GM19452 (cell line): ENCODE measurements around the gene HBM.
"Not testable (repeated sequence)": the region's sequence is repeated elsewhere in the genome, so short reads cannot be mapped to it uniquely, and the experiment has no call there.

Source experiments
- ATAC-seq: cut with Tn5 transposase; IDR thresholded peaks from one replicate; pipeline ENCODE4 v1.9.1; 2021; ENCODE audit not compliant: unreplicated experiment

Gene HBM, protein sequence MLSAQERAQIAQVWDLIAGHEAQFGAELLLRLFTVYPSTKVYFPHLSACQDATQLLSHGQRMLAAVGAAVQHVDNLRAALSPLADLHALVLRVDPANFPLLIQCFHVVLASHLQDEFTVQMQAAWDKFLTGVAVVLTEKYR

DNA sequence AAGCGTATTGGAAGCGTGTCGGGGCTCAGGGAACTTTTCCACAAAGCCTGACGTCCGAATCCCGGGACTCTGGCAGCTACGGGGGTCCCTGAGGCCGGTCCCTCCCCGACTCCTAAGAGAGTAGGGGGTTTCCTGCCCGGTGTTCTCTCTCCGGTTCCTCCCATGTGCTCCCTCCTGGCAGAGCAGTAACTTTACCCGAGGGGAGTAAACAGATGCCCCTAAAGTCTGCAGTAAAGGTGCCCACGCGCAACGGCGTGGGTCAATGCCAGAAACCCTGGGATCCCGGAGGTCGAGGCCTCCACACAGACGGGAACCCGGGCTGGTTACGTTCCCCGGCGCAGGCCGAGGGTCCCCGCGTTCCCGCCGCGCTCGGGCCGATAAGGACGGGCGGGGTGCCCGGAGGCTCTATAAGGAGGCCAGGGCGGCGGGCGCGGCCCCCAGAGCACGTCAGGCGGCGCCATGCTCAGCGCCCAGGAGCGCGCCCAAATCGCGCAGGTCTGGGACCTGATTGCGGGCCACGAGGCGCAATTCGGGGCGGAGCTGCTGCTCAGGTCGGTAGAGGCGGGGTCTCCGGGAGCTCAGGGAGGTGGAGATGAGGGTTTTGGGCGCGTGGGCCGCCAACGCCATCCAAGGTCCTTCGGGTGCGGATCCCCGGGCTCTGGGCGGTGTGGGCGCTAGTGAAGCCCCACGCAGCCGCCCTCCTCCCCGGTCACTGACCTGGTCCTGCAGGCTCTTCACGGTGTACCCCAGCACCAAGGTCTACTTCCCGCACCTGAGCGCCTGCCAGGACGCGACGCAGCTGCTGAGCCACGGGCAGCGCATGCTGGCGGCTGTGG is at the start of gene HBM:
TSS of gene HBM (plus strand) at position 440 of the 836 bp plus-strand sequence. CDS start at position 460, 20 bp downstream.
- no peak for ATAC-seq

DNA sequence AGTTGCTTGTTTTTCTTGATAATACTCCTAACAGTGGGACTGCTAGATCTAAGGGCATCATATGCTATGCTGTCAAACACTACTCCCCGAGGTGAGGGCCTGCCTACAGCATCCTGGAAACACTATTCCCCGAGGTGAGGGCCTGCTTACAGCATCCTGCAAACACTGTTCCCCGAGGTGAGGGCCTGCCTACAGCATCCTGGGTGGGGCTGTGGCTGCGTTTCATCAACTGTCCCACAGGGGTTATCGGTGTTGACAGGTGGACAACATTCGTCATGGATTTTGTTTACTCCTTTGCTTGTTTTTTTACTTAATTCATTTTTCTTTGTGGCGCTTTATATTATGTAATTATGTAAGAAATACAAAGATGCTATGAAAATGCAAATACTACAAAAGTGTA is 49.8 kb upstream of the HBM start:
- ATAC-seq = no peak

DNA sequence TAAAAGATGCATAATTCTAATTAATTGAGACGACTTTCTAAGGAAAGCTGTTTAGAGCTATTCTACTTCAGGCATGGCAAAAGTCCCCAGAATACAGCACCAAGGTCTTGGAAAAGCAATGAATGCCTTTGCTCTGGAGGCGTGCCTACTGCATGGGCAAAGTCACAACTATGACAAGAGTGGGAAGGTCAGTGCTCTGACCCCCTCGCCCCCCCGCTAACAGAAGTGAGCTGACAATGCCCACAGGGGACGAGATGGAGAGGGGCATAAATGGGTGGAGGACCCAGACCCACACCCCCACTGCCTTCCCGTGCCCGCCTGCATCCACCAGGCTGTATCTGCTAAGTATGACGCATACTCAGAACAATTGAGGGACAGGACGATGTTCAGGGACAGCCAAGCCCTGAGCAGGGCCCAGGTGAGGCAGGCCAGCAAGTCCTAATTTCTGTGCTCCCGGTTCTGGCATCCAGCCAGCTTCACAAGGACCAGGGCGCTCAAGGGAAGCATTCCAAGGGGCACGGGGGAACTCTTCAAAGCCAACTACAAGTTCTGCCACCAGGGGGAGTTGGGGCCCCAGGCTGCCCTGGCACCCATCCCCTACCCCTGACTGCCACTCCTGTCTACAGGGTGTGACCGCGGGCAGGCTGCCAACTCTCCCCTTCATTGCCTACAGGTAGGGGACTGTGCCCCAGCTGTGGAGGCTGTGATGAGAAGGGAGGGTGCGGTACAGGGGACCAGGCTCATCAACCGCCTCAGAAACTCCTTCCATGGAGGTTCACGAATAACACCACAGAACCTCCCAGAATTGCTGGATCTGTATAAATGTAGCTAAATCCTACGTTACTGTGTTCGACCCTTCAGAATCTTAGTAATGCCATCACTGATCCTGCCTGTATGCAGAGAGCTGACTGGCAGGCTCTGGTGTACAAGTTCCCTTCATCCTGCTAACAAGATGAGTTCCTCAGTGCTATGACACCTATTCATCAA is 48.1 kb upstream of the HBM start:
- no peak for ATAC-seq

DNA sequence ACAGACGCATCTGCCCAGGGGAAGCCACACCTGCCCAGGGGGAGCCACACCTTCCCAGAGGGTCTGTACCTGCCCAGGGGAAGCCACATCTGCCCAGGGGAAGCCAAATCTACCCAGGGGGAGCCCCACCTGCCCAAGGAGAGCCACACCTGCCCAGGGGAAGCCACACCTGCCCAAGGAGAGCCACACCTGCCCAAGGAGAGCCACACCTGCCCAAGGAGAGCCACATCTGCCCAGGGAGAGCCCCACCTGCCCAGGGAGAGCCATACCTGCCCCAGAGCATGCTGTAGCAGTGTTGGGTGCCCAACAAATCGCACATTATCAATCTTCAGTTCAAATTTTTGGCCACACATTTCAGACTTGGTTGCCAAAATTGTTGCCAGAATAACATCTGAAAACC is 46.9 kb upstream of the HBM start:
- ATAC-seq = no peak

DNA sequence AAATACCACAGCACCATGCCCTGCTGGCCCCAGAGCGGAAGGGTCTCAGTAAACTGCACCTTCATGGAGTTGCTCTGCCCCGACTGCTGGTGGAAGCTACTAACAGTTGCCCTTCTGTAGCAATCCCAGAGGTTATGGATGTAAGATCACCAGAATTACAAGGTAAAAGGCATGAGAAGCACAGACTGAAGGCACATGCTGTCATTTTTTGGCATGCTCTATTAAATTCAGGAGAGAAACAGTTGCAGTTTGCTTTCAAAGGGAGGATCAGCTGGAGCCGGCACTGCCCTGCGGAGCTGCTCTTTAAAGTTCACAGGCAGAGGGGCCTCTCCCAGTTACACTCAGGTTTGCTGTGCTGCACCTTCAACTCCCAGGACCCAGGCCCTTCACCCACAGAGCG is 46.5 kb upstream of the HBM start:
- ATAC-seq = no peak

DNA sequence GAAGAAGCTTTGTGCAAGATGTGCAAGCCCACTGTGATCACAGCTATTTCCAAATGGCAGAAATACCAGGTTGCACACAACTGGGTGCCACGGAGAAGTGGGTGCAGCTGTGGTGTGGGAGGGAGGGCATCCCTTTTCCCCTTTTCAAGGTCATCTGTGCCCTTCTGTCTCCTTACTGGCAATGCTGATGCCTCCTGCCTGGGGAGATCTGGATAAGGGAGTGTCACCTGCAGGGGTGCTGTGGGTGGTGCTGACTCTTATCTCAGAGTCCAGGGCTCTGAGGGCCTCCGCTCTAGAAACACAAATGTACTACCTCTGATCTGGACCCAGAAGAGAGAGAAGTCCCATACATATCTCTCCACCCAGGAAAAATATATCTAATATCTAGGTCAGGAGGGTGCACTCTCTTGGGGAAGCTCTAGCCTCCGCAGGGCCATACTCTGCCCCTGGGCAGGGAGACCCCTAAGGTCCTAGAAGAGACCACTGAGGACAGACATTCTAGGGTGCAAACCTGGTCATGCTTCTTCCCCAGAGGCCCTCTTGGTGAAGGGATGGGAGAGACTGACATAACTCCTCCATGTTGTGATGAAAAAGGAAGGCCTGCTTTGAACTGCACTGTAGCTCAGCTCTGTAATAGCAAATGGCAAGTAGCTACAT is 45.8 kb upstream of the HBM start:
- ATAC-seq = no peak

DNA sequence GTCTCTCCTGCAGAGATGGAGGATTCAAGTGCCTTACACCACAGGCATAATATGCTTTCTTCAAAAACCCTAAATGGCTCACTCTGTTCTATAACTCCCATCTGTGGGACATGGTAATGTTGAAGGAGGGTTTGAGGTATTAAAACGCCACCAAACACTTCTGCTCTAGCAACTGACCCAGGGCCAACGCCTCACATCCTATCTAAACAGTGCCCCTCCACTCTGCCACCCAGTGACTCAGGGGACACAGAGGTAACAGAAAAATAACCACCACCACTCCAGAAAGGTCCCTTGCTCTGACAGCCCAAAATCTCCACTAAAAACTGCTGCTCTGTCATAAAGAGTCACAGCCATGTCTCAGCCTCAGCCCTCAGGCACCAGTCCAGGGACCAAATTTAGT is 45.0 kb upstream of the HBM start:
- ATAC-seq = no peak

DNA sequence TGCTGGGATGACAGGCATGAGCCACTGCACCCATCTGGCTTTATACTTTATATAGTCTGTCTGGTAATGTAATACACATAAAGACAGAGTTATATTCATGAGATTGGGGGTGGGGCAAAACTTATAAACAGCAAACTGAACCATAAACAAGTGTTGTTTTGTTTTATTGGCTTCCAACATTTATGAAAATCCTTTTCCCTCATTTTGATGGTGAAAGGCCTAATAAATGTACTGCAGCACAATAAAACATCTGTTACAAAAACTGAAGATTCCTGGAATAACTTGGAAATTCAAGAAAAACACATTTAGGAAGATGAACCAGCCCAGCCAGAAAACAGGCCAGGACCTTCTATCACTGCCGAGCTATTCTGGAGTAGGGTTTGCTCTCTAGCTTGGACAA is 43.4 kb upstream of the HBM start:
- no peak for ATAC-seq

DNA sequence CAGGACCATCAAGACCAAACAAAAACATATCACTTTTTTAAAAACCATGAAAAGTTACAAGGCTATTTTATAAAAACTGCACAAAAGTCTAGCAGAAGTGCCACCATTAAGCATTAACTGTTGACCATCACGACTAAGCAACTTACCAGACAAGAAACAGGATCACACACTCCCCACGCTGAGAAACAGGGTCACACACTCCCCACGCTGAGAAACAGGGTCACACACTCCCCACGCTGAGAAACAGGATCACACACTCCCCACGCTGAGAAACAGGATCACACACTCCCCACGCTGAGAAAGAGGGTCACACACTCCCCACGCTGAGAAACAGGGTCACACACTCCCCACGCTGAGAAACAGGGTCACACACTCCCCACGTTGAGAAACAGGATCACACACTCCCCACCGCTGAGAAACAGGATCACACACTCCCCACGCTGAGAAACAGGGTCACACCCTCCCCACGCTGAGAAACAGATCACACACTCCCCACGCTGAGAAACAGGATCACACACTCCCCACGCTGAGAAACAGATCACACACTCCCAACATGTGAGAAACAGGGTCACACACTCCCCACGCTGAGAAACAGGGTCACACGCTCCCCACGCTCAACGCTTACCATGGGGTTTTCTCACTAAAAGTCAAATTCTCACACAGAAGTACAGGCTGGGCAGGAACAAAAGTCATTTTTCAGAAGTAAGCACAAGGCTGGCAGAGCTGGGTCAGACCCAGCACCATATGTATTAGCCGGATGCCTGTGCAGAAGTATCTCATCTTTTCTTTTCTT is 42.0 kb upstream of the HBM start:
- ATAC-seq = not testable (repeated sequence)

DNA sequence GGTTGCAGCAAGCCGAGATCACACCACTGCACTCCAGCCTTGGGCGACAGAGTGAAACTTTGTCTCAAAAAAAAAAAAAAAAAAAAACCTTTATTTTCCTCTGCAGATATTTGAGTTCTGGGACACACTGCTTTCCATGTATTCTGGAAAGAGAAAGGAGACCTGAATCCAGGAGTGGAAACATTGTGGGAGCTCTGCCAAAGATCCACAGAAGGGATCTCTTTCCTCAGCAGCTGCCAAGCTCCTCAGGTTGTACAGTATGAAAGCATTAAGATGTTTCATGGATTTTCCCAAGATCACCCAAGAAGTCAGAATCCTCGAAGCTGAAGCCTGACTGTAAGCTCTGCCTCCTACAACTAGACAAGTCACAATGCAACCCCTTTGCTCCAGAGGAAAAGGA is 40.8 kb upstream of the HBM start:
- ATAC-seq = no peak

DNA sequence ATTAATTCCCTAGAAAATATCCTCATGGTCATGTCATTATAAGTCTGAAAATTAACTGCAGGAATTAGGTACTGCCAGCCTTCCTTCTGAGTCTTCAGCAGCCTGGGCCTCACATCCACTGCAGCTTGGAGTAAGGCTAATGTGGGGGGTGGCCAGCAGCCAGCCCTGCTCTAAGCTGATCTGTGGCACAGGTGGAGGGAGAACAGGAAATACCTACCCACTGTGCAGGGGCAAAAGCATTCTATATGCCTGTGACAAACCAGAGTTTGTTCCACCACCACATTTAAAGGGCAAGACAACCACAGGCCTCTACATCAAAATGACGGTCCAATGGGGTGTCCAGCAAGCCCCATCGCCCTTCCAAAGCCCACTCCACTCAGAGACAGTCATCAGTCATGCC is 36.7 kb upstream of the HBM start:
- ATAC-seq = no peak

DNA sequence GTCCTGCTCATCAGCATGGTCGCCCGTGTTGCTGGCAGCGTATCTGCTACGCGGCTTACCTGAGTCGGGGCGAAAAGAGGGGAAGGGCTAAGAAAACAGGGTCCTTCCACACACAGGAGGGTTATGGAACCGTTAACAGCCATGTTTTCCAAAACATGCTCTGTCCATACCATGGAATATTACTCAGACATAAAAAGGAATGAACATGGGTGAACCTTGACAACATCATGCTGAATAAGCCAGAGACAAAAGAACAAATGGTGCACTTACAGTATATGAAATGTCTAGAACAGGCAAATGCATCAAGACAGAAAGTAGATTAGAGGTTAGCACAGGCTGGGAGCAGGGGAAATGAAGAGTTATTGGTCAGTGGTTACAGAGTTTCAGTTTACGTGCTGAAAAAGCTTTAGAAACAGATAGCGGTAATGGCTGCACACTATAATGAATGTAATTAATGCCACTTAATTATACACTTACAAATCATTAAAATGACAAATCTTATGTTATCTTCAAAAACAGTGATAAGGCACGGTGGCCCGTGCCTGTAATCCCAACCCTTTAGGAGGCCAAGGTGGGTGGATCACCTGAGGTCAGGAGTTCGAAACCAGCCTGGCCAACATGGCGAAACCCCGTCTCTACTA is 35.1 kb upstream of the HBM start:
- ATAC-seq = no peak

DNA sequence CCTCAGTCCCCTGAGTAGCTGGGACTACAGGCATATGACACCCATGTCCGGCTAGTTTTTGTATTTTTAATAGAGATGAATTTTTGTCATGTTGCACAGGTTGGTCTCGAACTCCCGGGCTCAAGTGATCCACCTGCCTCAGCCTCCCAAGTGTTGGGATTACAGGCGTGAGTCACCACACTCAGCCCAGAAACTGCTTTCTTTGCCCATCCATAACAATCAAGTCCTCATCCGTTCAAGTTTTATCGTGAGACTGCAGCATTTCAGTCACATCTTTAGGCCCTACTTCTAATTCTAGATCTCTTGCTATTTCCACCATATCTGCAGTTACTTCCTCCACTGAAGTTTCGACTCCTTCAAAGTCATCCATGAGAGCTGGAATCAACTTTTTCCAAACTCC is 33.7 kb upstream of the HBM start:
- ATAC-seq = no peak

DNA sequence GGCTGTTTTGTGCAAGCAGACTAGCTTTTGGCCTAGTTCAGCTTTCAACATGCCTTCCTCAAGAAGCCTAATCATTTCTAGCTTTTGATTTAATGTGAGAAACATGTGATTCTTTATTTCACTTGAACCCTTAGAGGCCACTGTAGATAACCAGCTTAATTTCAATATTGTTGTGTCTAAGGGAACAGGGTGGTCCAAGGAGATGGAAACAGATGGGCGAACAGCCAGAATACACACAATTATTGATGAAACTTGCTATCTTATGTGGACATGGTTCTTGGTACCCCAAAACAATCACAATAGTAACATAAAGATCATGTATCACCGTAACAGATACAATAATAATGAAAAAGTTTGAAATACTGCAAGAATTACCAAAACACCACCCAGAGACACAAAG is 32.1 kb upstream of the HBM start:
- no peak for ATAC-seq

DNA sequence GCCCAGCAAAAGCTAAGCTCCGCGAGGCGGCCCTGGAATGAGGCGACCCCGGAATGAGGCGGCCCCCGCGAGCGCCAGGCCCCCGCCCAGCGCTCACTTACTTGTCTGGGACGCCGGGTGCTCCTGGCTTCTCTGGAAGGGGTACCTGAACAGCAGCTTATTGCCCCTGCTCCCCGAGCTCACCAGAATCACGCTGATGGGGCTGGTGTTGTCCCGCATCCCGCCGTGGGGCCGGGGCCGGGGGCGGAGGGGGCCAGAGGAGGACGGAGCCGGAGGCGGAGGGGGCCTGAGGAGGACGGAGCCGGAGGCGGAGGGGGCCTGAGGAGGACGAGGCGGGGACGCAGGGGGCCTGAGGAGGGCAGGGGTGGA is 27.7 kb upstream of the HBM start:
- no peak for ATAC-seq

DNA sequence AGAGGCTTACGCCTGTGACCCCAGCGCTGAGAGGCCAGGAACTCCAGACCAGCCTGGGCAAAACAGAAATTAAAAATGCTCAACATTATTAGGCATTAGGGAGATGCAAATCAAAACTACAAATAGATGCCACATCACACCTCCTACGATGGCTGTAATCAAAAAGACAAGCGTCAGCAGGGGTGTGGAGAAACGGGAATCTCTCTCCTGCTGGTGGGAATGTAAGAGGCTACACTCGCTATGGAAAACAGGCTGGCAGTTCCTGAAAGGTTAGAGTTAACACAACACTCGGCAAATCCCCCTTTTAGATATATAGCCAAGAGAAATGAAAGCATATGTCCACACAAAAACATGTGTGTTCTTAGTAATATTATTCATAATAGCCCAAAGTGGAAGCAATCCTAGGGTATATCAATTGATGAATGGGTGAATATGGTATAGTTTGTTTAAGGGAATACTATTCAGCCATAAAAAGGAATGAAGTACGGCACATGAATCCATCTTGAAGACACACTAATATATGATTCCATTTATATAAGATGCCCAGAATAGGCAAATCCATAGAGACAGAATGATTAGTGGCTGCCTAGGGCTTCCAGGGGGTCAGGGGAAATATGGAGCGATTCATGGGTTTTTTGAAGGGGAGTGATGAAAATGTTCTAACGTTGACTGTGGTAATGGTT is 25.5 kb upstream of the HBM start:
- no peak for ATAC-seq

DNA sequence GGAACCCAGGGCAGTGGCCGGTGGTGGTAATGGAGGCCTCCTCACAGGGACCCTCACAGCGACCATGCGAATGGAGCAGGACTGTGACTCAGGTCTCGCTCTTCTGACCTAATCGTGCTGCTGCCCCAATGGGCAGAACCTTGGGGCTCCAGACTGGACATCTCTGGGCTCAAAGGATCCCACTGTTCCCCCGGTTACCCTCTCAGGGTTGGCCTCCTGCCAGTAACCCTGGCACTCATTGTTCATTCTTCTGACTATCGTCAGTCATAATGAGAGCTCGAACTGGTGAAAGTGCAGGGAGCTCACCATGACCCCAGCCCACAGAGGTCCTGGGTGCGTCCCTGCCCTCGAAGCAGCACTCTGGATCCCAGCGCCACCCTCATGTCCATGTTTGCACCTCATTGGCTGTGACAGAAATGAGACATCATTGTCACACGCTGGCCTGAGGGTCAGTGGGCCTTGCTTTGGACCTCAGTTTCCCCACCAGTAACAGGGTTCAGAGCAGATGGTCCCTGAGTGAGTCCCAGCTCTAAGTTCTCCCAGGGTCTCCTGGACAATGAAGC is 23.3 kb upstream of the HBM start:
- ATAC-seq = no peak

DNA sequence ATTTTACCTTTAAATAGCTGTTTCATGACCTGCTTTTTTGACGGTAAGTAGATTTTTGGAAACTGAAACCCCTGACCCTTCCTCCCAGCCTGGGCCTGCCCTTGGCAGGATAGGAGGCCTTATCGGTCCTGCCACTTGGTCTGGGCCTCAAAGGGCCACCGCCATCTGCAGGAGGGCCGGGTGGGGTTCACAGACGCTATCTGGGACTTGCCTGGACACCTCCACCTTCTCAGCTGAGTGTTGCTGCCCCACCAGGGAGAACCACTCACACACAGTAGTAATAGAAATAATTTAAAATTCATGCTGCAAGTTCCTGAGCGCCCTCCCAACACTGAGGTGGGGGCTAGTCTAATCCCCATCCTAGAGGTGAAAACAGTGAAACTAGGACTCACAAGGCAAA is 22.7 kb upstream of the HBM start:
- no peak for ATAC-seq

DNA sequence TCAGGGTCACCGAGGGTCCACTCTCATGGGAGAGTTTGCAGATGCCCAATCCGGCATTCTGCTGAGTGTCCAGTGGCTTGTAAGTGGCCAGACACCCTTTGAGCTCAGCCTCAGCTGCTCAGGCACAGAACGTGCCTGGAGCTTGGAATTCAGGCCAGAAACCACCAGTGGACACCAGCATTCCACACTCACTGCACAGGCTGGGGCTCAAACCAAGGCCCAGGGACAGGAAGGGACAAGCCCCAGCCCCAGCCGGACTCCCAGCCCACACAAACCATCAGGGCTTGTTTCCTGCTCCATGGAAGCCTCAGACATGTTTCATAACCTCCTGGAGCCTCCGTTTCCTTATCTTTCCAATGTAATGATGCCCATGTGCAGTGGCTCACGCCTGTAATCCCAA is 22.3 kb upstream of the HBM start:
- no peak for ATAC-seq
